ENCODE data around the gene FILIP1. TPM values are rescaled to one million over a fixed set of nuclear protein-coding genes. Genes with fewer than 3 reads are reported as not detected.

FILIP1 gene
- total RNA-seq, 4 donors from 2014 or later, result 36.0 to 57.6 (median 48.0) TPM

DNA sequence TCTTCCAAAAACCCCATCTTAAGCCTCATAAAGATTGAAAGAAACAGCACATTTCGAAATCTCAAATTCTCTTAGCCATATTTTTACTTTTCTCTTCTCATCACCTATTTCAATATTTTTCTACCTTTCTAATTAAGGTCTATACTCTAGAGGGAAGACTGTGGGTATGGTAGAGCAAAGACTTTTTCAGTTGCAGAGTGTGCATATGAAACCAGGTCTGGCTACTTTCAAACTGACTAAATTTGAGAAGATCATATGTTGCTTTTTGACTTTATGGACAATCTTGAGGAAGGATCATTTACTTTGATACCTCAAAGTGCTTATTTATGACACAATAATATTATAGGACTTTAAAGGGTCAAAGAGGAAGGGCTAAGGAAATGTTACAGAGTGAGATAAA is 20.7 kb downstream of the FILIP1 start:
- Histone ChIP-seq H3K27me3 (no peaks in the 10 kb centered on the region), H3K27ac (no peak overlapping the region), H3K36me3 (no peaks in the 10 kb centered on the region), H3K4me1 (peaks cover 0 to 6% (median 6%) of the 10 kb centered on the region in 3 donors), H3K4me3 (no peak overlapping the region), H3K9me3 (no peaks in the 10 kb centered on the region)
- TF ChIP-seq POLR2A (IDR thresholded peaks at IDR 0.05) (no peak), POLR2AphosphoS5 (IDR thresholded peaks at IDR 0.05) (no peak), EP300 (IDR thresholded peaks at IDR 0.05) (no peak)
- TF ChIP-seq, protein P1, sequence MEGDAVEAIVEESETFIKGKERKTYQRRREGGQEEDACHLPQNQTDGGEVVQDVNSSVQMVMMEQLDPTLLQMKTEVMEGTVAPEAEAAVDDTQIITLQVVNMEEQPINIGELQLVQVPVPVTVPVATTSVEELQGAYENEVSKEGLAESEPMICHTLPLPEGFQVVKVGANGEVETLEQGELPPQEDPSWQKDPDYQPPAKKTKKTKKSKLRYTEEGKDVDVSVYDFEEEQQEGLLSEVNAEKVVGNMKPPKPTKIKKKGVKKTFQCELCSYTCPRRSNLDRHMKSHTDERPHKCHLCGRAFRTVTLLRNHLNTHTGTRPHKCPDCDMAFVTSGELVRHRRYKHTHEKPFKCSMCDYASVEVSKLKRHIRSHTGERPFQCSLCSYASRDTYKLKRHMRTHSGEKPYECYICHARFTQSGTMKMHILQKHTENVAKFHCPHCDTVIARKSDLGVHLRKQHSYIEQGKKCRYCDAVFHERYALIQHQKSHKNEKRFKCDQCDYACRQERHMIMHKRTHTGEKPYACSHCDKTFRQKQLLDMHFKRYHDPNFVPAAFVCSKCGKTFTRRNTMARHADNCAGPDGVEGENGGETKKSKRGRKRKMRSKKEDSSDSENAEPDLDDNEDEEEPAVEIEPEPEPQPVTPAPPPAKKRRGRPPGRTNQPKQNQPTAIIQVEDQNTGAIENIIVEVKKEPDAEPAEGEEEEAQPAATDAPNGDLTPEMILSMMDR (IDR thresholded peaks at IDR 0.05), result no peak
- 100% methylated on average over 1 of the region's 1 CpG for WGBS, 2 donors (ENCODE audit: low coverage in 1 of 2)
- ATAC-seq, result no peak

DNA sequence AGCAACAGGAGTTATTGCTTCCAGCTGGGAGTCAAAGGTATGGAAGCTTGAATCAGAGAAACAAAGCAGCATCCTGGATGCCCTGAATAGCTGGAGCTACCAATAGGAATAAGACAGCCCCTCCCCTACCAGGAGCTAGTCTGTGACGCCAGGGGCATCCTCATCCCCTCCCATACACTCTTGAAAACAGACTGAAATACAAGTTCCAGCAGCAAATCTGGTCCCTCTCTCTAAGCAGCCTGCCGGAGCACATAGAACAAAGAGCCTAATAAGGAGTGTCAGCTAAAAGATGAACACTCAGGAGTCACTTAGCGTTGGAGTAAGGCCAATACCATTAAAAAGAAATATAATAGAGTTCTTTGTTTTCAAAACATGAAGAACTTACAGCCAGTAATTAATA is 25.6 kb downstream of the FILIP1 start:
- Histone ChIP-seq H3K9me3 (no peaks in the 10 kb centered on the region), H3K4me1 (peaks cover 0 to 49% (median 12%) of the 10 kb centered on the region in 3 donors), H3K27ac (peak overlapping the region; percentile 73 to 99 (median 86)), H3K27me3 (no peaks in the 10 kb centered on the region), H3K36me3 (no peaks in the 10 kb centered on the region), H3K4me3 (no peak overlapping the region)
- ATAC-seq, result peak; percentile 40
- TF ChIP-seq POLR2A (IDR thresholded peaks at IDR 0.05) (no peak), POLR2AphosphoS5 (IDR thresholded peaks at IDR 0.05) (no peak)
- 0 to 24% methylated on average over 1 to 3 of the region's 3 CpGs for WGBS, 2 donors (ENCODE audit: low coverage in 1 of 2)

DNA sequence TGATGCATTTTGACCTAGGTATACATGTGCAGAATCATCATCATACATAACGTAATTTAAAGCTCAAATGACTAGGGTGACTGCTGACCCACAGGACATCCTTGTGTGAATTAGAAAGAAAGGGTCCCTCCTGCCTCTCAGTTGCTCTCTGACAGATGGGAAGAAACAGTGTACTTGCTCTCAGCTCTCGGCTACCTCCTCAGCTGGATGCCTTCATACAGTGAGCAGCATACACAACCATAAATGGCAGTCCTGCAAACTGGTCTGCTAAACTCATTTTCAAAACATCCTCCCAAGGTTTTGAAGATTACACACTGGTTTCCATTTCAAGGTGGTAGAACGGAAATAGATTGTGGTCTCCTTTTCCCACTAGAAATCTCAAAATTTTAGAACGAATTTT is 26.3 kb downstream of the FILIP1 start:
- no peaks in the 10 kb centered on the region for H3K9me3 ChIP-seq
- TF ChIP-seq EP300 (IDR thresholded peaks at IDR 0.05), result no peak
- TF ChIP-seq, protein P1 (IDR thresholded peaks at IDR 0.05), result no peak
- TF ChIP-seq POLR2A (IDR thresholded peaks at IDR 0.05), result no peak
- no peak for TF ChIP-seq POLR2AphosphoS5 (IDR thresholded peaks at IDR 0.05)
- peaks cover 0 to 52% (median 12%) of the 10 kb centered on the region in 3 donors for H3K4me1 ChIP-seq
- H3K27me3 ChIP-seq, result no peaks in the 10 kb centered on the region
- peak; percentile 68 for ATAC-seq
- WGBS, 2 donors (ENCODE audit: low coverage in 1 of 2), result 6 to 50% methylated on average over 3 to 4 of the region's 4 CpGs
- H3K27ac ChIP-seq, result peak overlapping the region; percentile 73 to 99 (median 86)
- H3K4me3 ChIP-seq, result no peak overlapping the region
- no peaks in the 10 kb centered on the region for H3K36me3 ChIP-seq

DNA sequence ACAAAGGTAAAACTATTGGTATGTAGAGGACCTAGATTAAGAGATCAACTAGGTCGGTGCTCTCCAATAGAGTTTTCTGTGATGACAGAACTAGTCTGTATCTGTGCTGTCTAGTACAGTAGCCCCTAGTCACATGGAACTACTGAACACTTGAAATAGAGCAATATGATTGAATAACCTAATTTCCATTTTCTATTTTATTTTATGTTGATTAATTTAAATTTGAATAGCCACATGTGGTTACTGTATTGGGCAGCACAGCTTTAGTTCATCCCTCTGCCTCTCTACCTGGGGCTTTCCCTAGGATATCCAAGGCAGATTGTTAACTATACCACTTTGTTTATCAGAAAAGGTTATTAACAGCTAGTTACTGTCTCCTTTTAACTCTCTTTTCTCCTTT is 27.0 kb downstream of the FILIP1 start:
- H3K4me1 ChIP-seq, result peaks cover 0 to 52% (median 12%) of the 10 kb centered on the region in 3 donors
- TF ChIP-seq EP300 (IDR thresholded peaks at IDR 0.05) (no peak), POLR2AphosphoS5 (IDR thresholded peaks at IDR 0.05) (no peak), POLR2A (IDR thresholded peaks at IDR 0.05) (no peak)
- TF ChIP-seq, protein P1 (IDR thresholded peaks at IDR 0.05), result no peak
- H3K36me3 ChIP-seq, result no peaks in the 10 kb centered on the region
- no peaks in the 10 kb centered on the region for H3K27me3 ChIP-seq
- H3K4me3 ChIP-seq, result no peak overlapping the region
- no peak for ATAC-seq
- H3K27ac ChIP-seq, result peak overlapping the region; percentile 39 to 99 (median 80)
- 93 to 100% methylated on average over 1 of the region's 1 CpG for WGBS, 2 donors (ENCODE audit: low coverage in 1 of 2)
- H3K9me3 ChIP-seq, result no peaks in the 10 kb centered on the region

DNA sequence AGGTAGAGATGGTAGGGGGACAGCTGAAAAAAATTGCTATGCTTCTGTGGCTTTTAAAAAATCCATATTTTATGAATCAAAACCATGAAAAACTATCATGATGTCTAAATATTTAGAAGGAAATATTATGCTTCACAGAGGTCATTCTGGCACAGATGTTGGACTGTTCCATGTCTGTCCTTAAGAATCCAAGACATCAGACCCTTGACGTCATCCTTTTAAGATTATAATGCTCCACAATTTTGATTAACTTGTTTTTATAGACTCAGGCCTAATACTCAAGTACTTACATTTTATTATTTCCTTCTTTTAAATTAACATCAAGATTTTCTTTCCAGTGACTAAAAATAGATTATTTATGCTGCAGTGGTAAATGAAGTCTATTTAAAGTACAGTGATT is 29.7 kb downstream of the FILIP1 start:
- TF ChIP-seq POLR2A (IDR thresholded peaks at IDR 0.05) (no peak), POLR2AphosphoS5 (IDR thresholded peaks at IDR 0.05) (no peak), EP300 (IDR thresholded peaks at IDR 0.05) (no peak)
- TF ChIP-seq, protein P1 (IDR thresholded peaks at IDR 0.05), result no peak
- Histone ChIP-seq H3K9me3 (no peaks in the 10 kb centered on the region), H3K27ac (peak overlapping the region; percentile 14 to 88 (median 64)), H3K36me3 (no peaks in the 10 kb centered on the region), H3K4me1 (peaks cover 0 to 74% (median 30%) of the 10 kb centered on the region in 3 donors), H3K4me3 (no peak overlapping the region), H3K27me3 (no peaks in the 10 kb centered on the region)
- ATAC-seq, result no peak
- WGBS, 2 donors (ENCODE audit: low coverage in 1 of 2), result 25 to 27% methylated on average over 1 of the region's 1 CpG
